HG03103 (cell line): ENCODE measurements around the gene ZP1.
"Not testable (repeated sequence)": the region's sequence is repeated elsewhere in the genome, so short reads cannot be mapped to it uniquely, and the experiment has no call there.

ENCODE experiments used
- ATAC-seq: cut with Tn5 transposase; IDR thresholded peaks from one replicate; pipeline ENCODE4 v1.9.1; 2021; ENCODE audit warnings: low read depth; ENCODE audit not compliant: unreplicated experiment

Gene ZP1

GRCh38 chr11:60906132-60906972 is 39.0 kb downstream of the ZP1 start, which contains the start of gene PRPF19:
Gene PRPF19 (minus strand): TSS chr11:60906585. CDS start chr11:60906382, 203 bp downstream.
- ATAC-seq = peak; percentile 52

- ATAC-seq = no peak
Measured at GRCh38 chr11:60908803-60909202, 41.5 kb downstream of the ZP1 start.

- not testable (repeated sequence) for ATAC-seq
Measured at GRCh38 chr11:60909680-60910280, 42.4 kb downstream of the ZP1 start.

GRCh38 chr11:60910281-60910687 is 42.9 kb downstream of the ZP1 start:
- ATAC-seq = peak; percentile 34

- no peak for ATAC-seq
Measured at GRCh38 chr11:60910711-60911380, 43.5 kb downstream of the ZP1 start.

- ATAC-seq = no peak
Measured at GRCh38 chr11:60912223-60912850, 45.0 kb downstream of the ZP1 start.

GRCh38 chr11:60912851-60913528 is 45.6 kb downstream of the ZP1 start:
- ATAC-seq = no peak

GRCh38 chr11:60913793-60914632 is 46.7 kb downstream of the ZP1 start, which contains the start of gene TMEM109:
Gene TMEM109 (plus strand): TSS chr11:60914158. CDS start chr11:60919694, 5,536 bp downstream.
- ATAC-seq = peak; percentile 35

GRCh38 chr11:60914633-60915247 is 47.4 kb downstream of the ZP1 start:
- ATAC-seq = no peak

GRCh38 chr11:60915248-60915914 is 48.0 kb downstream of the ZP1 start:
- ATAC-seq = peak; percentile 35

GRCh38 chr11:60916669-60917206 is 49.4 kb downstream of the ZP1 start:
- no peak for ATAC-seq

- ATAC-seq = no peak
Measured at GRCh38 chr11:60917267-60917666, 49.9 kb downstream of the ZP1 start.

GRCh38 chr11:60918251-60918938 is 51.1 kb downstream of the ZP1 start:
- ATAC-seq = no peak

- no peak for ATAC-seq
Measured at GRCh38 chr11:60918939-60919265, 51.6 kb downstream of the ZP1 start.

- ATAC-seq = no peak
Measured at GRCh38 chr11:60919320-60919719, 52.0 kb downstream of the ZP1 start.

- ATAC-seq = no peak
Measured at GRCh38 chr11:60919956-60920355, 52.6 kb downstream of the ZP1 start.

- ATAC-seq = no peak
Measured at GRCh38 chr11:60921259-60921658, 53.9 kb downstream of the ZP1 start.
